Measurements from ENCODE around the gene F10. TPM values are rescaled to one million over a fixed set of nuclear protein-coding genes. Genes with fewer than 3 reads are reported as not detected.

F10 gene
- total and polyA plus RNA-seq, 11 donors = 2.4 to 13.6 (median 9.2) TPM

- WGBS, 4 donors = 85 to 88% (median 87%) methylated on average over 36 of the region's 36 CpGs
- H3K36me3 ChIP-seq = peaks cover 0 to 67% (median 35%) of the 10 kb centered on the region in 9 donors
- peak in 2 of 5 donors; percentile 17 to 22 for DNase-seq
Measured at GRCh38 chr13:113089693-113090414, 32.7 kb upstream of the F10 start.

GRCh38 chr13:113090415-113090770 lies 32.2 kb upstream of the F10 start:
- peak in 2 of 5 donors; percentile 15 to 18 for DNase-seq

More at GRCh38 chr13:113089693-113090414, 32.7 kb upstream of the F10 start:
- H3K4me3 ChIP-seq = no peak overlapping the region
- ATAC-seq = no peak
- TF ChIP-seq, protein P1, sequence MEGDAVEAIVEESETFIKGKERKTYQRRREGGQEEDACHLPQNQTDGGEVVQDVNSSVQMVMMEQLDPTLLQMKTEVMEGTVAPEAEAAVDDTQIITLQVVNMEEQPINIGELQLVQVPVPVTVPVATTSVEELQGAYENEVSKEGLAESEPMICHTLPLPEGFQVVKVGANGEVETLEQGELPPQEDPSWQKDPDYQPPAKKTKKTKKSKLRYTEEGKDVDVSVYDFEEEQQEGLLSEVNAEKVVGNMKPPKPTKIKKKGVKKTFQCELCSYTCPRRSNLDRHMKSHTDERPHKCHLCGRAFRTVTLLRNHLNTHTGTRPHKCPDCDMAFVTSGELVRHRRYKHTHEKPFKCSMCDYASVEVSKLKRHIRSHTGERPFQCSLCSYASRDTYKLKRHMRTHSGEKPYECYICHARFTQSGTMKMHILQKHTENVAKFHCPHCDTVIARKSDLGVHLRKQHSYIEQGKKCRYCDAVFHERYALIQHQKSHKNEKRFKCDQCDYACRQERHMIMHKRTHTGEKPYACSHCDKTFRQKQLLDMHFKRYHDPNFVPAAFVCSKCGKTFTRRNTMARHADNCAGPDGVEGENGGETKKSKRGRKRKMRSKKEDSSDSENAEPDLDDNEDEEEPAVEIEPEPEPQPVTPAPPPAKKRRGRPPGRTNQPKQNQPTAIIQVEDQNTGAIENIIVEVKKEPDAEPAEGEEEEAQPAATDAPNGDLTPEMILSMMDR (IDR thresholded peaks at IDR 0.05) = no peak
- TF ChIP-seq POLR2A (IDR thresholded peaks at IDR 0.05) = no peak
- intact Hi-C loops (cut with DNase I) = no loop called here
- no peaks in the 10 kb centered on the region for H3K9me3 ChIP-seq
- H3K27ac ChIP-seq = no peak overlapping the region
- H3K4me1 ChIP-seq = no peaks in the 10 kb centered on the region
- no peaks in the 10 kb centered on the region for H3K27me3 ChIP-seq

GRCh38 chr13:113090806-113091205 lies 31.8 kb upstream of the F10 start:
- H3K9me3 ChIP-seq = no peaks in the 10 kb centered on the region
- TF ChIP-seq, protein P1 (IDR thresholded peaks at IDR 0.05) = no peak
- no peak for TF ChIP-seq POLR2A (IDR thresholded peaks at IDR 0.05)

More at GRCh38 chr13:113090415-113090770, 32.2 kb upstream of the F10 start:
- Histone ChIP-seq H3K27ac (no peak overlapping the region), H3K9me3 (no peaks in the 10 kb centered on the region), H3K27me3 (no peaks in the 10 kb centered on the region), H3K4me3 (no peak overlapping the region), H3K36me3 (peaks cover 0 to 62% (median 30%) of the 10 kb centered on the region in 9 donors), H3K4me1 (no peaks in the 10 kb centered on the region)
- no peak for ATAC-seq
- TF ChIP-seq POLR2A (IDR thresholded peaks at IDR 0.05) = no peak
- TF ChIP-seq, protein P1 (IDR thresholded peaks at IDR 0.05) = no peak
- intact Hi-C loops (cut with DNase I) = no loop called here
- WGBS, 4 donors = 87 to 96% (median 91%) methylated on average over 10 to 13 of the region's 13 CpGs

GRCh38 chr13:113091211-113091771 lies 31.3 kb upstream of the F10 start:
- H3K9me3 ChIP-seq = no peaks in the 10 kb centered on the region
- peaks cover 0 to 59% (median 31%) of the 10 kb centered on the region in 9 donors for H3K36me3 ChIP-seq
- WGBS, 4 donors = 87 to 89% (median 87%) methylated on average over 17 to 30 of the region's 30 CpGs
- H3K4me3 ChIP-seq = no peak overlapping the region
- peak in 3 of 5 donors; percentile 10 to 58 (median 20) for DNase-seq
- no peaks in the 10 kb centered on the region for H3K27me3 ChIP-seq
- no peak for ATAC-seq
- no peaks in the 10 kb centered on the region for H3K4me1 ChIP-seq
- no peak overlapping the region for H3K27ac ChIP-seq
- no peak for TF ChIP-seq POLR2A (IDR thresholded peaks at IDR 0.05)
- TF ChIP-seq, protein P1 (IDR thresholded peaks at IDR 0.05) = no peak
- intact Hi-C loops (cut with DNase I) = no loop called here

More at GRCh38 chr13:113090806-113091205, 31.8 kb upstream of the F10 start:
- Histone ChIP-seq H3K36me3 (peaks cover 0 to 59% (median 30%) of the 10 kb centered on the region in 9 donors), H3K4me3 (no peak overlapping the region), H3K27me3 (no peaks in the 10 kb centered on the region), H3K27ac (no peak overlapping the region), H3K4me1 (no peaks in the 10 kb centered on the region)
- ATAC-seq (no peak), DNase-seq (peak in 2 of 5 donors; percentile 10 to 61)
- intact Hi-C loops (cut with DNase I) = no loop called here
- WGBS, 4 donors = 91 to 93% (median 92%) methylated on average over 24 of the region's 24 CpGs

Data from heart left ventricle (tissue), 16 donors.